DOHH2 (cell line): Measurements from ENCODE around the gene NDN.

Source experiments
- H3F3A ChIP-seq: fragments of 200-600 bp; sonication (generic), shearing (Covaris generic); 2 replicates; pipeline ENCODE4 v1.6.0; 2016; ENCODE audit warnings: antibody characterized with exemption, mild to moderate bottlenecking; ENCODE audit not compliant: control insufficient read depth, insufficient read depth
- H3K27ac ChIP-seq: fragments of 200-600 bp; sonication (generic); 2 replicates; pipeline ENCODE4 v1.5.1; 2014; ENCODE audit warnings: low read depth, mild to moderate bottlenecking, low read length, moderate library complexity
- H3K27me3 ChIP-seq: fragments of 200-600 bp; sonication (generic); 2 replicates; pipeline ENCODE4 v1.6.1; 2014; ENCODE audit warnings: mild to moderate bottlenecking, low read length, mixed read lengths; ENCODE audit not compliant: control insufficient read depth
- H3K36me3 ChIP-seq: fragments of 200-600 bp; sonication (generic); 2 replicates; pipeline ENCODE4 v1.6.1; 2014; ENCODE audit warnings: mild to moderate bottlenecking, low read length, moderate library complexity, mixed read lengths; ENCODE audit not compliant: control insufficient read depth
- H3K4me1 ChIP-seq: fragments of 200-600 bp; sonication (generic); 2 replicates; pipeline ENCODE4 v1.6.1; 2014; ENCODE audit warnings: mild to moderate bottlenecking, low read length, mixed read lengths; ENCODE audit not compliant: control insufficient read depth
- H3K4me2 ChIP-seq: fragments of 200-600 bp; sonication (generic); 2 replicates; pipeline ENCODE4 v1.6.0; 2014; ENCODE audit warnings: mild to moderate bottlenecking, low read length, moderate library complexity
- H3K4me3 ChIP-seq: fragments of 200-600 bp; sonication (generic); 2 replicates; pipeline ENCODE4 v1.5.1; 2014; ENCODE audit warnings: mild to moderate bottlenecking, low read length, mixed read lengths
- H3K79me2 ChIP-seq: fragments of 200-600 bp; sonication (generic); 2 replicates; pipeline ENCODE4 v1.6.1; 2014; ENCODE audit warnings: mild to moderate bottlenecking, low read length, mixed read lengths; ENCODE audit not compliant: control insufficient read depth
- H3K9me2 ChIP-seq: fragments of 200-600 bp; sonication (generic); replicated peaks from 2 replicates; pipeline ENCODE4 v1.6.1; 2014; ENCODE audit warnings: mild to moderate bottlenecking, low read length, mixed read lengths; ENCODE audit not compliant: control insufficient read depth
- H3K9me3 ChIP-seq: fragments of 200-600 bp; sonication (generic); 2 replicates; pipeline ENCODE4 v1.6.1; 2014; ENCODE audit warnings: antibody characterized with exemption, low read length, mixed read lengths; ENCODE audit not compliant: control insufficient read depth, insufficient read depth
- H4K20me1 ChIP-seq: fragments of 200-600 bp; sonication (generic); 2 replicates; pipeline ENCODE4 v1.6.0; 2014; ENCODE audit warnings: low read depth, mild to moderate bottlenecking, antibody characterized with exemption, low read length, moderate library complexity; ENCODE audit not compliant: control insufficient read depth, insufficient read depth
- CTCF ChIP-seq: fragments of 200-600 bp; sonication (generic); IDR thresholded peaks from one replicate; pipeline ENCODE4 v1.5.1; 2014; ENCODE audit warnings: antibody characterized with exemption, mild to moderate bottlenecking, low read depth, low read length; ENCODE audit not compliant: poor library complexity, severe bottlenecking
- EZH2phosphoT487 ChIP-seq: fragments of 200-600 bp; sonication (generic); IDR thresholded peaks from 2 replicates; pipeline ENCODE4 v1.6.1; 2017; ENCODE audit warnings: borderline replicate concordance, mild to moderate bottlenecking, antibody characterized with exemption, low read length, moderate library complexity, mixed read lengths

The NDN gene

GRCh38 chr15:23708332-23708731 is 21.2 kb upstream of the NDN start:
- Histone ChIP-seq H3F3A (no peaks in the 10 kb centered on the region), H3K27ac (no peak overlapping the region), H4K20me1 (no peaks in the 10 kb centered on the region), H3K4me2 (no peak overlapping the region), H3K27me3 (no peaks in the 10 kb centered on the region), H3K36me3 (no peaks in the 10 kb centered on the region), H3K9me2 (no peaks in the 10 kb centered on the region), H3K79me2 (no peaks in the 10 kb centered on the region), H3K4me3 (no peak overlapping the region), H3K4me1 (no peaks in the 10 kb centered on the region), H3K9me3 (peaks cover 13% of the 10 kb centered on the region; the same call in 1 of the 2 replicates)
- TF ChIP-seq EZH2phosphoT487 (no peak), CTCF (no peak)

GRCh38 chr15:23695282-23695681 is 8.2 kb upstream of the NDN start:
- H3K4me1 ChIP-seq = no peaks in the 10 kb centered on the region
- TF ChIP-seq EZH2phosphoT487 (no peak), CTCF (no peak)
- H3F3A ChIP-seq = no peaks in the 10 kb centered on the region
- no peaks in the 10 kb centered on the region for H3K79me2 ChIP-seq
- H3K27me3 ChIP-seq = no peaks in the 10 kb centered on the region
- H4K20me1 ChIP-seq = no peaks in the 10 kb centered on the region
- peaks cover 3% of the 10 kb centered on the region; the same call in 1 of the 2 replicates for H3K9me3 ChIP-seq
- H3K4me3 ChIP-seq = no peak overlapping the region
- no peaks in the 10 kb centered on the region for H3K9me2 ChIP-seq
- no peak overlapping the region for H3K4me2 ChIP-seq
- no peak overlapping the region for H3K27ac ChIP-seq
- no peaks in the 10 kb centered on the region for H3K36me3 ChIP-seq

- H3K9me2 ChIP-seq = no peaks in the 10 kb centered on the region
- peaks cover 6% of the 10 kb centered on the region; the same call in 1 of the 2 replicates for H3K9me3 ChIP-seq
- TF ChIP-seq EZH2phosphoT487 (no peak), CTCF (no peak)
- H3K79me2 ChIP-seq = no peaks in the 10 kb centered on the region
- no peaks in the 10 kb centered on the region for H3F3A ChIP-seq
- H3K4me1 ChIP-seq = no peaks in the 10 kb centered on the region
- no peak overlapping the region for H3K27ac ChIP-seq
- no peaks in the 10 kb centered on the region for H4K20me1 ChIP-seq
- H3K4me3 ChIP-seq = no peak overlapping the region
- H3K27me3 ChIP-seq = no peaks in the 10 kb centered on the region
- H3K4me2 ChIP-seq = no peak overlapping the region
- H3K36me3 ChIP-seq = no peaks in the 10 kb centered on the region
Observed at GRCh38 chr15:23694592-23694991, 7.5 kb upstream of the NDN start.
